Measurements from ENCODE around the gene PPP1R16B. TPM values are rescaled to one million over a fixed set of nuclear protein-coding genes. Genes with fewer than 3 reads are reported as not detected.

Gene PPP1R16B
- total and polyA plus RNA-seq, 2 experiments from 2014 or later, result 0.15 TPM; not detected in 1

GRCh38 chr20:38782275-38782674 lies 23.2 kb upstream of the PPP1R16B start:
- peaks cover 10% of the 10 kb centered on the region for H3K4me1 ChIP-seq (ENCODE audit: low read depth)
- H3K9me3 ChIP-seq (ENCODE audit: low read depth), result no peaks in the 10 kb centered on the region
- TF ChIP-seq CTCF (IDR thresholded peaks at IDR 0.05; ENCODE audit: low read depth, low read length), result no peak
- no peaks in the 10 kb centered on the region for H3K27me3 ChIP-seq
- no peak overlapping the region for H3K27ac ChIP-seq
- no peak for DNase-seq (ENCODE audit: low read depth in 1 of 2, low spot score in 1 of 2)
- no peak overlapping the region for H3K4me3 ChIP-seq
- no peaks in the 10 kb centered on the region for H3K36me3 ChIP-seq

- Histone ChIP-seq H3K27ac (no peak overlapping the region), H3K4me1 (ENCODE audit: low read depth) (no peaks in the 10 kb centered on the region), H3K4me3 (no peak overlapping the region), H3K27me3 (no peaks in the 10 kb centered on the region), H3K36me3 (no peaks in the 10 kb centered on the region), H3K9me3 (ENCODE audit: low read depth) (no peaks in the 10 kb centered on the region)
- no peak for TF ChIP-seq CTCF (IDR thresholded peaks at IDR 0.05; ENCODE audit: low read depth, low read length)
- DNase-seq (ENCODE audit: low read depth in 1 of 2, low spot score in 1 of 2), result no peak
Observed at GRCh38 chr20:38787870-38788269, 17.6 kb upstream of the PPP1R16B start.

- no peak for DNase-seq (ENCODE audit: low read depth in 1 of 2, low spot score in 1 of 2)
- Histone ChIP-seq H3K36me3 (no peaks in the 10 kb centered on the region), H3K9me3 (ENCODE audit: low read depth) (no peaks in the 10 kb centered on the region), H3K27me3 (no peaks in the 10 kb centered on the region), H3K4me3 (no peak overlapping the region), H3K4me1 (ENCODE audit: low read depth) (no peaks in the 10 kb centered on the region), H3K27ac (no peak overlapping the region)
- no peak for TF ChIP-seq CTCF (IDR thresholded peaks at IDR 0.05; ENCODE audit: low read depth, low read length)
Observed at GRCh38 chr20:38789503-38790199, 15.8 kb upstream of the PPP1R16B start.

- Histone ChIP-seq H3K27ac (no peak overlapping the region), H3K4me3 (no peak overlapping the region), H3K9me3 (ENCODE audit: low read depth) (no peaks in the 10 kb centered on the region), H3K36me3 (no peaks in the 10 kb centered on the region), H3K4me1 (ENCODE audit: low read depth) (no peaks in the 10 kb centered on the region), H3K27me3 (no peaks in the 10 kb centered on the region)
- TF ChIP-seq CTCF (IDR thresholded peaks at IDR 0.05; ENCODE audit: low read depth, low read length), result peak; percentile 66
- peak; percentile 60 to 66 for DNase-seq (ENCODE audit: low read depth in 1 of 2, low spot score in 1 of 2)
Observed at GRCh38 chr20:38790200-38791053, 15.1 kb upstream of the PPP1R16B start.

- H3K9me3 ChIP-seq (ENCODE audit: low read depth), result no peaks in the 10 kb centered on the region
- no peak overlapping the region for H3K4me3 ChIP-seq
- TF ChIP-seq CTCF (IDR thresholded peaks at IDR 0.05; ENCODE audit: low read depth, low read length), result no peak
- H3K27me3 ChIP-seq, result no peaks in the 10 kb centered on the region
- no peaks in the 10 kb centered on the region for H3K4me1 ChIP-seq (ENCODE audit: low read depth)
- no peak for DNase-seq (ENCODE audit: low read depth in 1 of 2, low spot score in 1 of 2)
- H3K36me3 ChIP-seq, result no peaks in the 10 kb centered on the region
- no peak overlapping the region for H3K27ac ChIP-seq
Observed at GRCh38 chr20:38791291-38791690, 14.2 kb upstream of the PPP1R16B start.

Data from cardiac muscle cell (in vitro differentiated cells and primary cell).